CD4-positive, alpha-beta T cell (primary cell): ENCODE measurements around the gene PAGE2. TPM values are rescaled to one million over a fixed set of nuclear protein-coding genes. Genes with fewer than 3 reads are reported as not detected.

ENCODE experiments used
- ATAC-seq: fragments of 200-7000 bp; cut with Tn5 transposase; one replicate; pipeline ENCODE4 v1.10.0; 2022; ENCODE audit warnings: mild to moderate bottlenecking; ENCODE audit not compliant: poor library complexity
- CTCF ChIA-PET: fragments of 350-600 bp; sonication (Branson Sonifier 250); formaldehyde crosslinking; loops from one replicate; lab custom pipeline; 2021; ENCODE audit warnings: antibody characterized with exemption, inconsistent platforms; lab: Charles Lee
- POLR2A ChIA-PET: fragments of 350-600 bp; sonication (Branson Sonifier 250); formaldehyde crosslinking; loops from one replicate; lab custom pipeline; 2021; ENCODE audit warnings: antibody characterized with exemption, inconsistent platforms; lab: Charles Lee
- DNase-seq, 14 experiments: peaks; one replicate each; pipeline ENCODE4 v3.0.0-alpha.2; 2013 to 2020; ENCODE audit warnings: mixed read lengths in 2 of 14
- H3K27ac ChIP-seq, 2 donors: one replicate each; pipeline versions ENCODE4 v1.5.1 to v1.7.0; 2013; ENCODE audit warnings: low read length in 2 of 2, low read depth in 1 of 2, mild to moderate bottlenecking in 1 of 2
- H3K27me3 ChIP-seq, 2 experiments: 1 replicate in 1 of 2; 2 replicates in 1 of 2; pipeline versions ENCODE4 v1.6.1 to v1.7.0; 2013; ENCODE audit warnings: low read length in 2 of 2, control low read depth in 1 of 2, mild to moderate bottlenecking in 1 of 2, moderate library complexity in 1 of 2; ENCODE audit not compliant: insufficient read depth in 2 of 2, control insufficient read depth in 1 of 2
- H3K36me3 ChIP-seq: one replicate; pipeline ENCODE4 v1.6.1; 2013; ENCODE audit warnings: low read length, control low read depth; ENCODE audit not compliant: insufficient read depth
- H3K4me1 ChIP-seq: one replicate; pipeline ENCODE4 v1.6.1; 2013; ENCODE audit warnings: low read length, control low read depth; ENCODE audit not compliant: insufficient read depth
- H3K4me3 ChIP-seq: one replicate; pipeline ENCODE4 v1.5.1; 2013; ENCODE audit warnings: mild to moderate bottlenecking, low read length, moderate library complexity
- H3K9me3 ChIP-seq, 2 experiments: 1 replicate in 1 of 2; 2 replicates in 1 of 2; pipeline versions ENCODE4 v1.6.1 to v1.7.0; 2013; ENCODE audit warnings: low read length in 2 of 2, mild to moderate bottlenecking in 2 of 2, control low read depth in 1 of 2, moderate library complexity in 1 of 2; ENCODE audit not compliant: control insufficient read depth in 1 of 2, insufficient read depth in 1 of 2
- H3K27ac Mint-ChIP-seq: one replicate; pipeline ENCODE4 v1.8.0; 2020; ENCODE audit warnings: mixed read lengths
- H3K27me3 Mint-ChIP-seq: one replicate; pipeline ENCODE4 v1.8.0; 2021; ENCODE audit warnings: mixed read lengths
- H3K36me3 Mint-ChIP-seq: one replicate; pipeline ENCODE4 v1.8.0; 2021; ENCODE audit warnings: low read depth, mixed read lengths
- H3K4me1 Mint-ChIP-seq: one replicate; pipeline ENCODE4 v1.8.0; 2021; ENCODE audit warnings: low read depth, mixed read lengths
- H3K4me3 Mint-ChIP-seq: one replicate; pipeline ENCODE4 v1.8.0; 2020; ENCODE audit warnings: mild to moderate bottlenecking, mixed read lengths
- H3K9me3 Mint-ChIP-seq: one replicate; pipeline ENCODE4 v1.8.0; 2020; ENCODE audit warnings: mixed read lengths
- intact Hi-C, 2 experiments: fragments of 100-400 bp; cut with DNase I in 1 of 2; cut with micrococcal nuclease in 1 of 2; formaldehyde crosslinking; loops; one replicate each; pipeline versions ENCODE4 v1.15.1 to v1.9.0; 2023 to 2025; cut with DNase I, micrococcal nuclease
- total RNA-seq, 174 experiments: library from RNA in 2 of 174; stranded (reverse) in 2 of 174; gene quantifications; one replicate each; pipeline ENCODE4 v1.2.3 and lab custom pipeline; 2021 to 2026
- TF ChIP-seq, protein P1 (sequence below): fragments of 200-600 bp; IDR thresholded peaks from one replicate; pipeline ENCODE4 v1.8.0; 2022; ENCODE audit warnings: antibody characterized with exemption, mild to moderate bottlenecking

The PAGE2 gene
- total RNA-seq, 2 experiments from 2014 or later: not detected

DNA sequence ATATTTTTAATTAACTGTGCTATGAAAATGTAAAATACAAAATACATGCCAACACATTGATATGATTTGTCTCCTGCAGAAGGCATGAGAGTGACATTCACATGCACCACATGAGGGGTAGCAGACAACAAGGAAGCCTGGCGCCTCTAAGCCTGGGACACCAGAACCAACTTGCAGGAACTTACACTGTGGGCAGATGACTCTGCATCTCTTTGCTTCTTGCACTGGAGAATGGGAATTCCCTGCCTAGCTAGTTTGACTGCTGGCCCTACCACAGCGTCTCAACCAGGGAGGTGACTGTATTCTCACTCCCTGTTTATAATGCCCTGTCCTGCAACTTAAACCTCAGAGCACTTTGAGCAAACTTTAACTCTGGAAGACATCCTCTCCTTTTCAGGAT, 40.5 kb downstream of the PAGE2 start:
- H3K4me3 Mint-ChIP-seq: no peak overlapping the region
- no peaks in the 10 kb centered on the region for H3K36me3 Mint-ChIP-seq
- intact Hi-C loops: no loop called here
- Histone ChIP-seq H3K27ac (no peak overlapping the region), H3K36me3 (no peaks in the 10 kb centered on the region), H3K4me3 (no peak overlapping the region), H3K9me3 (no peaks in the 10 kb centered on the region), H3K4me1 (no peaks in the 10 kb centered on the region), H3K27me3 (no peaks in the 10 kb centered on the region)
- no peaks in the 10 kb centered on the region for H3K27me3 Mint-ChIP-seq
- POLR2A ChIA-PET: no interaction called here
- DNase-seq (no peak), ATAC-seq (no peak)
- TF ChIP-seq, protein P1, sequence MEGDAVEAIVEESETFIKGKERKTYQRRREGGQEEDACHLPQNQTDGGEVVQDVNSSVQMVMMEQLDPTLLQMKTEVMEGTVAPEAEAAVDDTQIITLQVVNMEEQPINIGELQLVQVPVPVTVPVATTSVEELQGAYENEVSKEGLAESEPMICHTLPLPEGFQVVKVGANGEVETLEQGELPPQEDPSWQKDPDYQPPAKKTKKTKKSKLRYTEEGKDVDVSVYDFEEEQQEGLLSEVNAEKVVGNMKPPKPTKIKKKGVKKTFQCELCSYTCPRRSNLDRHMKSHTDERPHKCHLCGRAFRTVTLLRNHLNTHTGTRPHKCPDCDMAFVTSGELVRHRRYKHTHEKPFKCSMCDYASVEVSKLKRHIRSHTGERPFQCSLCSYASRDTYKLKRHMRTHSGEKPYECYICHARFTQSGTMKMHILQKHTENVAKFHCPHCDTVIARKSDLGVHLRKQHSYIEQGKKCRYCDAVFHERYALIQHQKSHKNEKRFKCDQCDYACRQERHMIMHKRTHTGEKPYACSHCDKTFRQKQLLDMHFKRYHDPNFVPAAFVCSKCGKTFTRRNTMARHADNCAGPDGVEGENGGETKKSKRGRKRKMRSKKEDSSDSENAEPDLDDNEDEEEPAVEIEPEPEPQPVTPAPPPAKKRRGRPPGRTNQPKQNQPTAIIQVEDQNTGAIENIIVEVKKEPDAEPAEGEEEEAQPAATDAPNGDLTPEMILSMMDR: no peak
- no peaks in the 10 kb centered on the region for H3K4me1 Mint-ChIP-seq
- CTCF ChIA-PET: no interaction called here
- no peaks in the 10 kb centered on the region for H3K9me3 Mint-ChIP-seq
- no peak overlapping the region for H3K27ac Mint-ChIP-seq

DNA sequence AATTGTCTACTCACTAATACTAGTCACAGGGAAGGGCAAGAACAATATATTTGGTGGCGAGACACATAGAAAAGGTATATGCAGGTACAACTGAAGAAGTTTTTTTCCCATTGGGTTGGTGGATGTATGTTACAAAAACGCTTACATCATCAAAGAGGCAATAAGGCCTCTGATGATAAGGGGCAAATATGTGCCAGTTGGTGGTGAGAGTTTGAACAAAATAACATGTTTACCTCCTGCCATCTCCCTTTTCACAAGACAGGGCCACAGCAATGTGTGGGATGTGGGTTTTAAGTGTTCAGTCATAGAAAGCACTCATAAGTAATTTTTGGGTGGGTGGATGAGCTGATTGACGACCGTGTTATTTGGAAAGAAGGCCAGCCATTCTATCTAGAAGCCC, 41.7 kb downstream of the PAGE2 start:
- ChIA-PET CTCF (no interaction called here), POLR2A (no interaction called here)
- Histone ChIP-seq H3K36me3 (no peaks in the 10 kb centered on the region), H3K4me3 (no peak overlapping the region), H3K27ac (no peak overlapping the region), H3K9me3 (no peaks in the 10 kb centered on the region), H3K4me1 (no peaks in the 10 kb centered on the region), H3K27me3 (no peaks in the 10 kb centered on the region)
- Mint-ChIP-seq H3K36me3 (no peaks in the 10 kb centered on the region), H3K4me1 (no peaks in the 10 kb centered on the region), H3K27ac (no peak overlapping the region), H3K9me3 (no peaks in the 10 kb centered on the region), H3K27me3 (no peaks in the 10 kb centered on the region), H3K4me3 (no peak overlapping the region)
- TF ChIP-seq, protein P1: no peak
- DNase-seq (no peak), ATAC-seq (no peak)
- intact Hi-C loops: no loop called here

DNA sequence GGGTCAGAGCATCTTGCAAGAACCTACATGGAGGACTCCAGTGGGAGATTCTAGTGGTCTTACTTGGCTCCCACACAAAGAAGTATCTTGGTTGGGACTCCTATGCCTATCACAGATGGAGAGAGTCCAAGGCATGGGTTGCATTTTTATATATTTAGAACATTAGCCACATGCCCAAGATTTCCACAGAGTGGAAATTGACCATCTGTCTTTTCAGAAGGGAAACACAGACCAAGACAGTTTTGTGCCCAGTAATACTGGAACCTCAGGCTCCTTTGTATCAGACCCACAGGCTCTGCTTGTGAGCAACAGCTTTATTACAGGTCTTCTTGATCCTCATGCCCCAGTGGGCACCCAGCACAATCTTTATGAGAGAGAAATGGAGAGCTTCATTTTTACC, 43.6 kb downstream of the PAGE2 start:
- ChIA-PET CTCF (no interaction called here), POLR2A (no interaction called here)
- TF ChIP-seq, protein P1: no peak
- no peaks in the 10 kb centered on the region for H3K9me3 Mint-ChIP-seq
- DNase-seq (no peak), ATAC-seq (no peak)
- H3K4me3 ChIP-seq: no peak overlapping the region
- no peak overlapping the region for H3K27ac Mint-ChIP-seq
- H3K4me1 ChIP-seq: no peaks in the 10 kb centered on the region
- H3K4me3 Mint-ChIP-seq: no peak overlapping the region
- H3K27ac ChIP-seq: no peak overlapping the region
- no peaks in the 10 kb centered on the region for H3K27me3 ChIP-seq
- no peaks in the 10 kb centered on the region for H3K9me3 ChIP-seq
- no peaks in the 10 kb centered on the region for H3K36me3 ChIP-seq
- intact Hi-C loops: no loop called here
- H3K36me3 Mint-ChIP-seq: no peaks in the 10 kb centered on the region
- H3K27me3 Mint-ChIP-seq: no peaks in the 10 kb centered on the region
- H3K4me1 Mint-ChIP-seq: no peaks in the 10 kb centered on the region
